Anterior cingulate cortex (tissue), 58 donors: ENCODE measurements around the gene CD248.
"Not testable (repeated sequence)": the region's sequence is repeated elsewhere in the genome, so short reads cannot be mapped to it uniquely, and the experiment has no call there.

Source experiments
- DNase-seq, 58 donors: peaks; one replicate each; lab custom pipeline; 2025; lab: John Stamatoyannopoulos, UW

CD248 gene

GRCh38 chr11:66316849-66317251, at the start of gene CD248:
Gene CD248, minus strand, starts transcription at chr11:66317044. Its CDS starts 17 bp downstream, at chr11:66317027.
- peak in 8 of 58 donors; percentile 14 to 39 (median 27) for DNase-seq

GRCh38 chr11:66365711-66366619, 49.1 kb upstream of the CD248 start:
- no peak for DNase-seq

- DNase-seq, result no peak
Observed at GRCh38 chr11:66365166-66365565, 48.3 kb upstream of the CD248 start.

GRCh38 chr11:66363805-66364535, 47.1 kb upstream of the CD248 start:
- peak in 4 of 58 donors; percentile 4 to 25 (median 15) for DNase-seq

- no peak for DNase-seq
Observed at GRCh38 chr11:66363187-66363601, 46.4 kb upstream of the CD248 start.

- no peak for DNase-seq
Observed at GRCh38 chr11:66362481-66363147, 45.8 kb upstream of the CD248 start.

- no peak for DNase-seq
Observed at GRCh38 chr11:66361502-66361941, 44.7 kb upstream of the CD248 start.

- no peak for DNase-seq
Observed at GRCh38 chr11:66360406-66361073, 43.7 kb upstream of the CD248 start.

- DNase-seq, result no peak
Observed at GRCh38 chr11:66359662-66360087, 42.8 kb upstream of the CD248 start.

GRCh38 chr11:66350560-66351235, 33.9 kb upstream of the CD248 start:
- not testable (repeated sequence) for DNase-seq

- DNase-seq, result no peak
Observed at GRCh38 chr11:66349084-66349386, 32.2 kb upstream of the CD248 start.

- DNase-seq, result peak; percentile 22 to 92 (median 80)
Observed at GRCh38 chr11:66347425-66348276, 30.8 kb upstream of the CD248 start, which contains the start of gene B4GAT1. Gene B4GAT1, minus strand, starts transcription at chr11:66347629. Its CDS starts 84 bp downstream, at chr11:66347545.

- peak in 3 of 58 donors; percentile 5 to 53 (median 22) for DNase-seq
Observed at GRCh38 chr11:66346476-66347424, 29.9 kb upstream of the CD248 start.

GRCh38 chr11:66345316-66345649, 28.4 kb upstream of the CD248 start:
- no peak for DNase-seq

GRCh38 chr11:66344550-66345315, 27.9 kb upstream of the CD248 start, which contains the start of gene BRMS1:
Gene BRMS1, minus strand, starts transcription at chr11:66345104. Its CDS starts 2,870 bp downstream, at chr11:66342234.
- peak; percentile 57 to 99 (median 94) for DNase-seq

- no peak for DNase-seq
Observed at GRCh38 chr11:66343176-66343575, 26.3 kb upstream of the CD248 start.
